Effector memory CD8-positive, alpha-beta T cell (primary cell): ENCODE data around the gene TPSD1.

Source experiments
- ATAC-seq: fragments of 150-1000 bp; cut with Tn5 transposase; replicated peaks from 2 replicates; pipeline ENCODE4 v1.10.0; 2021; ENCODE audit warnings: mild to moderate bottlenecking, moderate library complexity
- DNase-seq, 3 experiments: peaks; one replicate each; pipeline ENCODE4 v3.0.0; 2021
- H3K27ac Mint-ChIP-seq, 2 donors: one replicate each; pipeline ENCODE4 v1.8.0; 2022; ENCODE audit warnings: mild to moderate bottlenecking in 2 of 2, mixed read lengths in 2 of 2, moderate library complexity in 2 of 2
- H3K27me3 Mint-ChIP-seq, 2 donors: one replicate each; pipeline ENCODE4 v1.8.0; 2022; ENCODE audit warnings: mixed read lengths in 2 of 2
- H3K36me3 Mint-ChIP-seq: one replicate; pipeline ENCODE4 v1.8.0; 2022; ENCODE audit warnings: mild to moderate bottlenecking, moderate library complexity, mixed read lengths; ENCODE audit not compliant: insufficient read depth
- H3K4me1 Mint-ChIP-seq, 2 donors: one replicate each; pipeline ENCODE4 v1.8.0; 2022; ENCODE audit warnings: low read depth in 2 of 2, mixed read lengths in 2 of 2
- H3K4me3 Mint-ChIP-seq, 2 donors: one replicate each; pipeline ENCODE4 v1.8.0; 2022; ENCODE audit warnings: mild to moderate bottlenecking in 2 of 2, mixed read lengths in 2 of 2, moderate library complexity in 2 of 2
- H3K9me3 Mint-ChIP-seq, 2 donors: one replicate each; pipeline ENCODE4 v1.8.0; 2022; ENCODE audit warnings: mixed read lengths in 2 of 2

TPSD1 gene

GRCh38 chr16:1279945-1280589, 24.2 kb downstream of the TPSD1 start:
- Mint-ChIP-seq H3K36me3 (peaks cover 2% of the 10 kb centered on the region), H3K4me3 (no peak overlapping the region), H3K27me3 (peaks cover 12 to 60% of the 10 kb centered on the region in 2 donors), H3K27ac (no peak overlapping the region), H3K4me1 (no peaks in the 10 kb centered on the region), H3K9me3 (no peaks in the 10 kb centered on the region)
- no peak for DNase-seq
- ATAC-seq = no peak

GRCh38 chr16:1280783-1281182, 24.9 kb downstream of the TPSD1 start:
- Mint-ChIP-seq H3K36me3 (peaks cover 2% of the 10 kb centered on the region), H3K27me3 (peaks cover 12 to 60% of the 10 kb centered on the region in 2 donors), H3K27ac (no peak overlapping the region), H3K4me3 (no peak overlapping the region), H3K9me3 (no peaks in the 10 kb centered on the region), H3K4me1 (no peaks in the 10 kb centered on the region)
- ATAC-seq (no peak), DNase-seq (no peak)

GRCh38 chr16:1281517-1281916, 25.6 kb downstream of the TPSD1 start:
- DNase-seq = no peak
- H3K36me3 Mint-ChIP-seq = peaks cover 2% of the 10 kb centered on the region
- no peak overlapping the region for H3K27ac Mint-ChIP-seq
- no peak overlapping the region for H3K4me3 Mint-ChIP-seq
- H3K9me3 Mint-ChIP-seq = no peaks in the 10 kb centered on the region
- peaks cover 17 to 62% of the 10 kb centered on the region in 2 donors for H3K27me3 Mint-ChIP-seq
- ATAC-seq = no peak
- H3K4me1 Mint-ChIP-seq = no peaks in the 10 kb centered on the region

DNA sequence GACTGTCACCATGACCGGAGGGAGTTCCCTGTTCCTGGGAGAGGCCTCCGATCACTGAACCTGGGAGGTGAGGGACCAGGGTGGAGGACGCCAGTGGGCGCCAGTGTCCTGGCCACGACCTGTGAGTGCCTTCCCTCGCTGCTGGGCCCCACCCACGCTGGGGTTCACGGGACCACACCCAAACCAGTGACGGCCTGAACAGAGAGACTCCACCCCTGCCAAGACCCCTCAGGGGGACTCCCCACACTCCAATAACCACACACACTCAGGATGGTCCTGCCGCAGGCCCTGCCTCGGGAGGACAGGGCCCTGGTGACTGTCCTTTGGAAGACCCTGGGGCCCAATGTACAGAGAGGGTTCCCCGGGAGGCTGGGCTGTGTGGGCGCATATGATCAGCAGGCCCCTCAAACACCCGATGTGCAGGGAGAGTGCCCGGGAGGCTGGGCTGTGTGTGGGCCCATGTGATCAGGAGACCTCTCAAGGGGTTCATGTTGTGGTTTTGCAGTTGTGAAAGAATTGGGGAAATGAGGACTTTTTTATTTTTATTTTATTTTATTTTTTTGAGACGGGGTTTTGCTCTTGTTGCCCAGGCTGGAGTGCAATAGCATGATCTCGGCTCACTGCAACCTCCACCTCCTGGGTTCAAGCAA, 26.6 kb downstream of the TPSD1 start:
- no peak for ATAC-seq
- H3K4me1 Mint-ChIP-seq = no peaks in the 10 kb centered on the region
- H3K36me3 Mint-ChIP-seq = peaks cover 2% of the 10 kb centered on the region
- no peaks in the 10 kb centered on the region for H3K9me3 Mint-ChIP-seq
- H3K27me3 Mint-ChIP-seq = peaks cover 18 to 64% of the 10 kb centered on the region in 2 donors
- no peak for DNase-seq
- H3K4me3 Mint-ChIP-seq = no peak overlapping the region
- no peak overlapping the region for H3K27ac Mint-ChIP-seq

GRCh38 chr16:1283296-1283695, 27.4 kb downstream of the TPSD1 start:
- H3K4me1 Mint-ChIP-seq = no peaks in the 10 kb centered on the region
- no peak overlapping the region for H3K27ac Mint-ChIP-seq
- no peak for ATAC-seq
- H3K36me3 Mint-ChIP-seq = peaks cover 2% of the 10 kb centered on the region
- no peaks in the 10 kb centered on the region for H3K9me3 Mint-ChIP-seq
- H3K27me3 Mint-ChIP-seq = peaks cover 21 to 64% of the 10 kb centered on the region in 2 donors
- H3K4me3 Mint-ChIP-seq = no peak overlapping the region
- no peak for DNase-seq

- no peak for ATAC-seq
- Mint-ChIP-seq H3K4me1 (no peaks in the 10 kb centered on the region), H3K27me3 (peaks cover 22 to 64% of the 10 kb centered on the region in 2 donors), H3K36me3 (peaks cover 2% of the 10 kb centered on the region), H3K9me3 (no peaks in the 10 kb centered on the region), H3K27ac (no peak overlapping the region), H3K4me3 (no peak overlapping the region)
- DNase-seq = no peak
Measured at GRCh38 chr16:1283996-1284616, 28.2 kb downstream of the TPSD1 start.

- Mint-ChIP-seq H3K36me3 (no peaks in the 10 kb centered on the region), H3K27me3 (peaks cover 31 to 71% of the 10 kb centered on the region in 2 donors), H3K4me3 (no peak overlapping the region), H3K27ac (no peak overlapping the region), H3K4me1 (no peaks in the 10 kb centered on the region), H3K9me3 (no peaks in the 10 kb centered on the region)
- no peak for ATAC-seq
- no peak for DNase-seq
Measured at GRCh38 chr16:1285669-1286512, 30.0 kb downstream of the TPSD1 start.

DNA sequence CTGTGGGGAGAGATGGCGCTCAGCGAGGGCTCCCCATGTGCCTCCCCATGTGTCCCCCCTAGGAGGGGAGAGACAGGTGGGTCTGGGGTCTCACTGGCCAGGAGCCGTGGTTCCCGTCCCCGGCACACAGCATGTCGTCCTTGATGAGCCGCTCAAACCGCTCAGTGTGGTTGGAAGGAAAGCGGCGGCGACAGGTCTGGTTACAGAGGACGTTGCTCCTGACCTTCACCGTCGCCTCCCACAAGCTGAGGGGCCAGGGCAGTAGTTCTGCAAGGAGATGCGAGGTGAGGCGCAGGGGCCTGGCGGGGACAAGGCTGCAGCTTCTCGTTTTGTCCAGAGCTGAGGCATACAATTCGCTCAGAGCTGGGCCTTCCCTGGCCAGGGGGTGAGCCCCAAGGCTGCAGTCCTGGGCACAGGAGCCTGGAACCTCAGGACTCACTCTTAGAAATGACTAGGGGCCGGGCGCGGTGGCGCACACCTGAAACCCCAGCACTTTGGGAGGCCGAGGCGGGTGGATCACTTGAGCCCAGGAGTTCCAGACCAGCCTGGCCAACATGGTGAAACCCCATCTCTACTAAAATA, 30.7 kb downstream of the TPSD1 start:
- no peaks in the 10 kb centered on the region for H3K4me1 Mint-ChIP-seq
- H3K4me3 Mint-ChIP-seq = no peak overlapping the region
- no peaks in the 10 kb centered on the region for H3K9me3 Mint-ChIP-seq
- ATAC-seq = no peak
- DNase-seq = no peak
- H3K36me3 Mint-ChIP-seq = no peaks in the 10 kb centered on the region
- H3K27me3 Mint-ChIP-seq = peaks cover 36 to 78% of the 10 kb centered on the region in 2 donors
- no peak overlapping the region for H3K27ac Mint-ChIP-seq

DNA sequence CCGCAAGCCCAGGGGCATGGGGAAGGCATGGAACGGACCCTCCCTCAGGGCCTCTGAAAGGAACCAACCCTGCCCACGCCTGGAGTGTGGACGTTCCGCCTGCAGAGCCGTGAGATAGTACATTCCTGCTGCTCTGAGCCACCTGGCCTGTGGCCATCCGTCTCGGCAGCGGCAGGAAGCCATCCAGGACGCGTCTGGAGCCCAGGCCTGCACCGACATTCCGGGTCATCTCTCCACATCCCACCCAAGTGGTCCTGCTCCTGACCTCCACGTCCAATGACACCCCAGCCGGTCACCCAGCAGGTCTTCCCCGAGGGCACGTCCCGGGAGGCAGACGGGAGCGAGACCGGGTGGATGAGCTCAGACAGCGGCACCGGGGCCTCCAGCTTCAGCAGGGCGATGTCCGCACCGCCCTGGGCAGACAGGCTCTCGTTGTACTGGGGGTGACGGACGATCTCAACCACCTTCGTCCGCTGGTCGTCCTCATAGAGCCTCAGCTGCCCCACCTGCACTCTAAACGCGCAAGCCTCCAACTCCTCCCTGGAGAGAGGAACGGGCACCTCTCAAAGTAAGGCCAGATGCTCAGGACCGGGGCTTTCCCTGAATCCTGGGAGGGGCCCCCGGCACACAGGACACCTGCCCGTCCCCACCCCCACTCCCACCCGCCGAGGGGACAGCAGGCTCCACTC, 32.3 kb downstream of the TPSD1 start:
- Mint-ChIP-seq H3K4me1 (no peaks in the 10 kb centered on the region), H3K27ac (no peak overlapping the region), H3K9me3 (no peaks in the 10 kb centered on the region), H3K27me3 (peaks cover 41 to 90% of the 10 kb centered on the region in 2 donors), H3K4me3 (no peak overlapping the region), H3K36me3 (no peaks in the 10 kb centered on the region)
- ATAC-seq = no peak
- DNase-seq = no peak

DNA sequence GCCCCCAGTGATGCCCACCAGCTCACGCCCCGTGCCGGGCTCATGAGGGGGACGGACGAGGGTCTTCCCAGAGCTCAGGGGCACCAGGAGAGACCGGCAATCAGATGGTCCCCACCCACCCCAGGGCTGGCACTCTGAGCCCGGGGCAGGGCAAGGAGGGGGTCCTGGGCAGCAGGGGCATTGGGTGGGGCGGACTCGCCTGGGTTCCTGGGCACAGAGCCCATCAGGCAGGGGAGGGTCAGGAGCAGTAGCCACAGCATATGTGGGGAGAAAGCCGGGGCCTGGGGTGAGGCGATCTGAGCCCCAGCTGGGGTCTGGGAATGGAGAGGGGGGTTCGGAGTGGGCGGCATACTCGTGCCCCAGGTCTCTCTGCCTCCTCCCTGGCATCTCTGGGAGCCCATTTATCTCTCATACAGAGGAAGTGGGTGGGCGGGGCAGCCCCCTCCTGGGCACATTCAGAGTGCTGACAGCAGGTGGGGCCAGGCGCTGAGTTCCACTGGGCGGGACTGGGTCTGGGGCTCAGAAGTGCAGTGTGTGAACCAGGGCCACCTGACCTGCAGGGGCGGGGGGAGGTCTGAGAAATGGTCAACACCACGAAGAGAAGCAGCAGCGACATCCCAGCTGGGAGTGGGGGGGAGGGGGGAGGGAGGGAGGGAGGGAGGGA, 33.1 kb downstream of the TPSD1 start:
- Mint-ChIP-seq H3K4me3 (no peak overlapping the region), H3K27me3 (peaks cover 44 to 90% of the 10 kb centered on the region in 2 donors), H3K36me3 (no peaks in the 10 kb centered on the region), H3K27ac (no peak overlapping the region), H3K9me3 (no peaks in the 10 kb centered on the region), H3K4me1 (no peaks in the 10 kb centered on the region)
- peak; percentile 29 for ATAC-seq
- DNase-seq = no peak

DNA sequence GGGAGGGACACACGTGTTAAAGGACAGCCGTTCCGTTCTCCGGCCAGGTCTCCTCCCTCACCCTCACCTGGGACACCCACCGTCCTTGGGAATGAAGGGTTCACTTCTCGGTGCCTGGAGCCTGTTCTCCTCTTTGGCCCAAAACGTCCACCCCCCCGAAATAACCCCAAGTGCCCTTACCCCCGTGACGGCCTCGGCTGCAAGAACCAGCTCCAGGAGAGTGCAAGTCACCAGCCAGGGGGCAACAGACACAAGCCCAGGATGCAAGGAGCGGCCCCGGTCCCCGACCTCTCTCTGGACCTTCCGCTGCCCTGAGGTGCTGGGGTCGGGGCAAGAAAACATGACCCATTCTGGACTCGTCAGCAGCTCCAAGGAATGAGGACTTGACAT, 33.6 kb downstream of the TPSD1 start:
- no peak for DNase-seq
- H3K4me1 Mint-ChIP-seq = no peaks in the 10 kb centered on the region
- H3K9me3 Mint-ChIP-seq = no peaks in the 10 kb centered on the region
- no peak overlapping the region for H3K4me3 Mint-ChIP-seq
- peaks cover 49 to 90% of the 10 kb centered on the region in 2 donors for H3K27me3 Mint-ChIP-seq
- H3K36me3 Mint-ChIP-seq = no peaks in the 10 kb centered on the region
- no peak overlapping the region for H3K27ac Mint-ChIP-seq
- no peak for ATAC-seq

- no peaks in the 10 kb centered on the region for H3K9me3 Mint-ChIP-seq
- H3K4me1 Mint-ChIP-seq = no peaks in the 10 kb centered on the region
- H3K4me3 Mint-ChIP-seq = no peak overlapping the region
- no peaks in the 10 kb centered on the region for H3K36me3 Mint-ChIP-seq
- H3K27ac Mint-ChIP-seq = no peak overlapping the region
- peaks cover 53 to 94% of the 10 kb centered on the region in 2 donors for H3K27me3 Mint-ChIP-seq
- ATAC-seq = no peak
- DNase-seq = no peak
Measured at GRCh38 chr16:1290063-1290501, 34.2 kb downstream of the TPSD1 start.
